ENCODE measurements around the gene ZNF678.

The ZNF678 gene

GRCh38 chr1:227544067-227545050 lies 19.0 kb upstream of the ZNF678 start:
- H4K8ac ChIP-seq (ENCODE audit: low read depth, low read length) = no peak overlapping the region
- H3K4ac ChIP-seq (ENCODE audit: low read depth, low read length) = no peak overlapping the region
- H2BK120ac ChIP-seq (ENCODE audit: low read depth, low read length) = no peak overlapping the region
- H3K56ac ChIP-seq (ENCODE audit: low read length) = no peak overlapping the region
- no peak overlapping the region for H3K4me3 ChIP-seq (ENCODE audit: low read length)
- no CpG with 5 or more reads among the region's 9 CpGs for WGBS (ENCODE audit: extremely low coverage, insufficient coverage, low lambda C conversion rate)
- H2BK5ac ChIP-seq (ENCODE audit: low read length) = no peak overlapping the region
- peaks cover 3% of the 10 kb centered on the region for H3K27me3 ChIP-seq (ENCODE audit: insufficient read depth, low read length, poor library complexity)
- H3K9ac ChIP-seq (ENCODE audit: low read length) = no peak overlapping the region
- H3K79me1 ChIP-seq (ENCODE audit: low read length) = no peaks in the 10 kb centered on the region
- H4K5ac ChIP-seq (ENCODE audit: low read length) = no peak overlapping the region
- no peaks in the 10 kb centered on the region for H3K36me3 ChIP-seq (ENCODE audit: control insufficient read depth, insufficient read depth, low read length)
- no peak overlapping the region for H3K18ac ChIP-seq (ENCODE audit: low read length)
- no peak for DNase-seq
- no peak overlapping the region for H2AK5ac ChIP-seq (ENCODE audit: low read length)
- H3K4me2 ChIP-seq (ENCODE audit: low read length) = no peak overlapping the region
- no peaks in the 10 kb centered on the region for H3K4me1 ChIP-seq (ENCODE audit: control insufficient read depth, low read depth, low read length)
- H2BK15ac ChIP-seq (replicated peaks; ENCODE audit: low read depth) = no peak overlapping the region
- no peak overlapping the region for H3K27ac ChIP-seq (ENCODE audit: low read depth, low read length)
- H3K79me2 ChIP-seq (ENCODE audit: control insufficient read depth, insufficient read depth, low read length) = no peaks in the 10 kb centered on the region
- H3K23ac ChIP-seq (ENCODE audit: low read length) = no peak overlapping the region

- no peak for DNase-seq
- H3K4me1 ChIP-seq (ENCODE audit: control insufficient read depth, low read depth, low read length) = no peaks in the 10 kb centered on the region
- WGBS (ENCODE audit: extremely low coverage, insufficient coverage, low lambda C conversion rate) = no CpG with 5 or more reads among the region's 5 CpGs
Measured at GRCh38 chr1:227545361-227545760, 18.0 kb upstream of the ZNF678 start.

GRCh38 chr1:227546059-227546458 lies 17.3 kb upstream of the ZNF678 start:
- Histone ChIP-seq H3K4me2 (ENCODE audit: low read length) (no peak overlapping the region), H3K56ac (ENCODE audit: low read length) (no peak overlapping the region), H4K8ac (ENCODE audit: low read depth, low read length) (no peak overlapping the region), H4K5ac (ENCODE audit: low read length) (no peak overlapping the region), H3K27ac (ENCODE audit: low read depth, low read length) (no peak overlapping the region), H3K4ac (ENCODE audit: low read depth, low read length) (no peak overlapping the region), H3K4me3 (ENCODE audit: low read length) (no peak overlapping the region), H3K18ac (ENCODE audit: low read length) (no peak overlapping the region), H3K79me1 (ENCODE audit: low read length) (no peaks in the 10 kb centered on the region), H3K79me2 (ENCODE audit: control insufficient read depth, insufficient read depth, low read length) (no peaks in the 10 kb centered on the region), H2BK5ac (ENCODE audit: low read length) (no peak overlapping the region), H2BK15ac (replicated peaks; ENCODE audit: low read depth) (no peak overlapping the region), H3K4me1 (ENCODE audit: control insufficient read depth, low read depth, low read length) (no peaks in the 10 kb centered on the region), H3K27me3 (ENCODE audit: insufficient read depth, low read length, poor library complexity) (peaks cover 3% of the 10 kb centered on the region), H3K23ac (ENCODE audit: low read length) (no peak overlapping the region), H2BK120ac (ENCODE audit: low read depth, low read length) (no peak overlapping the region), H3K36me3 (ENCODE audit: control insufficient read depth, insufficient read depth, low read length) (no peaks in the 10 kb centered on the region), H2AK5ac (ENCODE audit: low read length) (no peak overlapping the region), H3K9ac (ENCODE audit: low read length) (no peak overlapping the region)
- no CpG with 5 or more reads among the region's 5 CpGs for WGBS (ENCODE audit: extremely low coverage, insufficient coverage, low lambda C conversion rate)
- no peak for DNase-seq

More at GRCh38 chr1:227545361-227545760, 18.0 kb upstream of the ZNF678 start:
- Histone ChIP-seq H3K56ac (ENCODE audit: low read length) (no peak overlapping the region), H3K4me3 (ENCODE audit: low read length) (no peak overlapping the region), H3K4me2 (ENCODE audit: low read length) (no peak overlapping the region), H3K4ac (ENCODE audit: low read depth, low read length) (no peak overlapping the region), H2BK5ac (ENCODE audit: low read length) (no peak overlapping the region), H3K79me2 (ENCODE audit: control insufficient read depth, insufficient read depth, low read length) (no peaks in the 10 kb centered on the region), H3K9ac (ENCODE audit: low read length) (no peak overlapping the region), H3K27me3 (ENCODE audit: insufficient read depth, low read length, poor library complexity) (peaks cover 3% of the 10 kb centered on the region), H3K27ac (ENCODE audit: low read depth, low read length) (no peak overlapping the region), H2BK120ac (ENCODE audit: low read depth, low read length) (no peak overlapping the region), H3K79me1 (ENCODE audit: low read length) (no peaks in the 10 kb centered on the region), H3K23ac (ENCODE audit: low read length) (no peak overlapping the region), H4K5ac (ENCODE audit: low read length) (no peak overlapping the region), H2BK15ac (replicated peaks; ENCODE audit: low read depth) (no peak overlapping the region), H3K36me3 (ENCODE audit: control insufficient read depth, insufficient read depth, low read length) (no peaks in the 10 kb centered on the region), H4K8ac (ENCODE audit: low read depth, low read length) (no peak overlapping the region), H2AK5ac (ENCODE audit: low read length) (no peak overlapping the region), H3K18ac (ENCODE audit: low read length) (no peak overlapping the region)

- Histone ChIP-seq H4K8ac (ENCODE audit: low read depth, low read length) (no peak overlapping the region), H3K4me2 (ENCODE audit: low read length) (no peak overlapping the region), H2BK15ac (replicated peaks; ENCODE audit: low read depth) (no peak overlapping the region), H2AK5ac (ENCODE audit: low read length) (no peak overlapping the region), H4K5ac (ENCODE audit: low read length) (no peak overlapping the region), H3K27me3 (ENCODE audit: insufficient read depth, low read length, poor library complexity) (no peaks in the 10 kb centered on the region), H3K4ac (ENCODE audit: low read depth, low read length) (no peak overlapping the region), H2BK120ac (ENCODE audit: low read depth, low read length) (no peak overlapping the region), H3K27ac (ENCODE audit: low read depth, low read length) (no peak overlapping the region), H3K36me3 (ENCODE audit: control insufficient read depth, insufficient read depth, low read length) (no peaks in the 10 kb centered on the region), H3K79me2 (ENCODE audit: control insufficient read depth, insufficient read depth, low read length) (no peaks in the 10 kb centered on the region), H3K23ac (ENCODE audit: low read length) (no peak overlapping the region), H3K9ac (ENCODE audit: low read length) (no peak overlapping the region), H2BK5ac (ENCODE audit: low read length) (no peak overlapping the region), H3K4me1 (ENCODE audit: control insufficient read depth, low read depth, low read length) (no peaks in the 10 kb centered on the region), H3K79me1 (ENCODE audit: low read length) (no peaks in the 10 kb centered on the region), H3K18ac (ENCODE audit: low read length) (no peak overlapping the region), H3K4me3 (ENCODE audit: low read length) (no peak overlapping the region), H3K56ac (ENCODE audit: low read length) (no peak overlapping the region)
- WGBS (ENCODE audit: extremely low coverage, insufficient coverage, low lambda C conversion rate) = no CpG with 5 or more reads among the region's 8 CpGs
- no peak for DNase-seq
Measured at GRCh38 chr1:227546598-227547309, 16.6 kb upstream of the ZNF678 start.

- no peak overlapping the region for H2BK5ac ChIP-seq (ENCODE audit: low read length)
- no peaks in the 10 kb centered on the region for H3K4me1 ChIP-seq (ENCODE audit: control insufficient read depth, low read depth, low read length)
- H2BK120ac ChIP-seq (ENCODE audit: low read depth, low read length) = no peak overlapping the region
- no peak overlapping the region for H3K4me2 ChIP-seq (ENCODE audit: low read length)
- H3K9ac ChIP-seq (ENCODE audit: low read length) = no peak overlapping the region
- no peak overlapping the region for H3K18ac ChIP-seq (ENCODE audit: low read length)
- H3K4ac ChIP-seq (ENCODE audit: low read depth, low read length) = no peak overlapping the region
- no peak for DNase-seq
- no peak overlapping the region for H3K27ac ChIP-seq (ENCODE audit: low read depth, low read length)
- no peak overlapping the region for H3K4me3 ChIP-seq (ENCODE audit: low read length)
- H3K79me2 ChIP-seq (ENCODE audit: control insufficient read depth, insufficient read depth, low read length) = no peaks in the 10 kb centered on the region
- WGBS (ENCODE audit: extremely low coverage, insufficient coverage, low lambda C conversion rate) = no CpG with 5 or more reads among the region's 8 CpGs
- no peaks in the 10 kb centered on the region for H3K27me3 ChIP-seq (ENCODE audit: insufficient read depth, low read length, poor library complexity)
- no peak overlapping the region for H2BK15ac ChIP-seq (replicated peaks; ENCODE audit: low read depth)
- no peak overlapping the region for H3K56ac ChIP-seq (ENCODE audit: low read length)
- no peaks in the 10 kb centered on the region for H3K36me3 ChIP-seq (ENCODE audit: control insufficient read depth, insufficient read depth, low read length)
- no peak overlapping the region for H4K5ac ChIP-seq (ENCODE audit: low read length)
- no peak overlapping the region for H4K8ac ChIP-seq (ENCODE audit: low read depth, low read length)
- no peak overlapping the region for H3K23ac ChIP-seq (ENCODE audit: low read length)
- no peaks in the 10 kb centered on the region for H3K79me1 ChIP-seq (ENCODE audit: low read length)
- no peak overlapping the region for H2AK5ac ChIP-seq (ENCODE audit: low read length)
Measured at GRCh38 chr1:227547310-227548118, 15.8 kb upstream of the ZNF678 start.
